Large intestine (tissue), 3 donors: ENCODE results near the gene WDR36. TPM values are rescaled to one million over a fixed set of nuclear protein-coding genes. Genes with fewer than 3 reads are reported as not detected.
"Not testable (repeated sequence)": the region's sequence is repeated elsewhere in the genome, so short reads cannot be mapped to it uniquely, and the experiment has no call there.

Source experiments
- DNase-seq, 2 donors: peaks; one replicate each; pipeline versions ENCODE4 v3.0.0 to v3.0.0-alpha.2; 2013
- H3K27ac ChIP-seq: one replicate; pipeline ENCODE4 v1.5.1; 2013; ENCODE audit warnings: low read length
- H3K27me3 ChIP-seq: 2 replicates; pipeline ENCODE4 v1.6.1; 2013; ENCODE audit warnings: low read length; ENCODE audit not compliant: control insufficient read depth, insufficient read depth
- H3K36me3 ChIP-seq: 2 replicates; pipeline ENCODE4 v1.6.1; 2013; ENCODE audit warnings: low read length; ENCODE audit not compliant: control insufficient read depth, insufficient read depth
- H3K4me1 ChIP-seq: one replicate; pipeline ENCODE4 v1.6.1; 2013; ENCODE audit warnings: low read length; ENCODE audit not compliant: control insufficient read depth, insufficient read depth
- H3K4me3 ChIP-seq: one replicate; pipeline ENCODE4 v1.5.1; 2013; ENCODE audit warnings: low read length
- H3K9me3 ChIP-seq: one replicate; pipeline ENCODE4 v1.6.1; 2013; ENCODE audit warnings: mild to moderate bottlenecking, low read depth, low read length, moderate library complexity; ENCODE audit not compliant: control insufficient read depth
- WGBS: methylation state at CpG from one replicate; pipeline ENCODE4 v1.1.5; 2013; ENCODE audit warnings: low lambda C conversion rate; ENCODE audit not compliant: insufficient coverage; 5-methylcytosine and 5-hydroxymethylcytosine counted together
- polyA plus RNA-seq: library from polyadenylated mRNA; unstranded; fragments of 120-200 nt; gene quantifications from one replicate; pipeline ENCODE4 v1.2.1, GENCODE V29; 2013

Gene WDR36
- polyA plus RNA-seq, 1 donor, result 21.3 TPM

DNA sequence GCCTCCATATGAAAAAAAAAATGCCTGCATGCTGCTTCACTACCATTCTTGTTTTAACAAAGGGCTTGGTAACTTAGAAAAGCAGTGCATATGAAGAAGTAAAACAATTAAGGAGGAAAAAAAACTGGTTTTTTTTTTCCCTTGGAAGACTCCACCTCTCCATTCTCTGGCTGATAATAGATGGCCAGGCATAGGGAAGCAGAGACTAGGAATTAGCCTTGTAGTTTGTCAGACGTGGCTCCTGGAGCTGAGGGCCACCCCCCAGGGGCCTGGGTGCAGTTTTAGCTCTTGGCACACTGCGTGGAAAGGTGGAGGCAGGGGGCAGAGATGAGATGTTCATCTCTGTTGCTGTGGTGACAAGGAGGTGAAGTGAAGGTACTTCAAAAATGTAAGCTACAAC, 42.7 kb downstream of the WDR36 start:
- WGBS, result no CpG with 5 or more reads among the region's 2 CpGs
- H3K27me3 ChIP-seq, result no peaks in the 10 kb centered on the region
- no peak overlapping the region for H3K4me3 ChIP-seq
- H3K27ac ChIP-seq, result no peak overlapping the region
- H3K4me1 ChIP-seq, result no peaks in the 10 kb centered on the region
- no peak for DNase-seq
- no peaks in the 10 kb centered on the region for H3K9me3 ChIP-seq
- H3K36me3 ChIP-seq, result no peaks in the 10 kb centered on the region

DNA sequence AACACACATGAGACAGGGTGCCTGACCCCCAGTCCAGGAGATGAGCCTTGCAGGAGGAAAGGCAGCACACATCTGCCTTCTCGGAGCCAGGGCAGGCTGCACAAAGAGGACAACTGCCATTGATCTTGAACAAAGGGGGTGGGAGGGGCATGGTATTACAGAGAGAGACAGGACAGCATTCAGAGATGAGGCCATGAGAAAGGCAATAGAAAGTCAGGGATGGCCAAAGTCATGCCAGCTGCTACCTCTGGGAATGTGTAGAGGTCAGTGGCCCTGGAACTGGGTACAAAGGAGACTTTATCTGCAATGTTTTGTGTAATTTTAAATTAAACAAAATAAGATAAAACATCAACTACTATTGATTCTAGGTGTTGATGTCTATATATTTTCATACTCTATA, 43.2 kb downstream of the WDR36 start:
- Histone ChIP-seq H3K4me1 (no peaks in the 10 kb centered on the region), H3K36me3 (no peaks in the 10 kb centered on the region), H3K27me3 (no peaks in the 10 kb centered on the region), H3K27ac (no peak overlapping the region), H3K4me3 (no peak overlapping the region), H3K9me3 (no peaks in the 10 kb centered on the region)
- no peak for DNase-seq
- WGBS, result no CpG with 5 or more reads among the region's 1 CpG

DNA sequence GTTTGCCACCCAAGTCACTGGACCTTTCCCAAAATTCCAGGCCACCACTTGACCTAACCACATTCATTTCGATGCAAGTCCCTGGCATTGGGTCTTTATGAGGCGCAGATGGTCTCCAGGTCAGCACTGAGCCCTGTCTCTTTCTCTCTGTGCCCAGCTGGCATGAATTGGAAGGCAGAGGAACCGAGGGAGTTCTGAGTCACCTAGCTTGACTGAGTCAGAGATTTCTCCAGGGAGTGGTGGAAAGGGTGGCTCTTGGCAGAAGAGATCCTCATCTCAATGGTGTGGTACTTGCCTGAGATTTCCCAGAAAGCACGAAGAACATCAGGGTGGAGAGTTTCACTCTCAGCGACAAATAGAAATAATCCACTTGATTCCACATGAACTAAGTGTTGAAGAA, 43.8 kb downstream of the WDR36 start:
- Histone ChIP-seq H3K9me3 (no peaks in the 10 kb centered on the region), H3K36me3 (no peaks in the 10 kb centered on the region), H3K27me3 (no peaks in the 10 kb centered on the region), H3K4me1 (no peaks in the 10 kb centered on the region), H3K4me3 (no peak overlapping the region), H3K27ac (no peak overlapping the region)
- no peak for DNase-seq
- 90% methylated on average over 2 of the region's 5 CpGs for WGBS

DNA sequence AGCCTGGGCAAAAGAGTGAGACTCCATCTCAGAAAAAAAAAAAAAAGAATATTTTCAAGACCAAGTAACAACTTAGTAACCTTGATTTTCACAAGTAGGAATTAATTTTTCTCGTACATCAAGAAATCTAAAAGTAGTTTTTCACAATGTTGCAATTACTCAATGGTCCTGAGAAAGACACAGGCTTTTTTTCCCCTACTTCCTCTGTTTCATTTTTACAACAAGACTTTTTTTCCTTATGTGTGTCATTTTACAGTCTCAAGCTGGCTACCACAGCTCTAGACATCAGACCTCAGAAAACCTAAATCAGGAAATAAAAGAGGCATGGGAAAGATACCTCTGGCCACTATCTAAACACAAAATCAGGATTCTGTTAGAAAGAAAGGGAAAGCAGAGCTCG, 45.9 kb downstream of the WDR36 start:
- H3K4me3 ChIP-seq, result no peak overlapping the region
- H3K27ac ChIP-seq, result no peak overlapping the region
- H3K36me3 ChIP-seq, result no peaks in the 10 kb centered on the region
- no peak for DNase-seq
- 100% methylated on average over 1 of the region's 2 CpGs for WGBS
- H3K4me1 ChIP-seq, result no peaks in the 10 kb centered on the region
- H3K27me3 ChIP-seq, result no peaks in the 10 kb centered on the region
- H3K9me3 ChIP-seq, result no peaks in the 10 kb centered on the region

DNA sequence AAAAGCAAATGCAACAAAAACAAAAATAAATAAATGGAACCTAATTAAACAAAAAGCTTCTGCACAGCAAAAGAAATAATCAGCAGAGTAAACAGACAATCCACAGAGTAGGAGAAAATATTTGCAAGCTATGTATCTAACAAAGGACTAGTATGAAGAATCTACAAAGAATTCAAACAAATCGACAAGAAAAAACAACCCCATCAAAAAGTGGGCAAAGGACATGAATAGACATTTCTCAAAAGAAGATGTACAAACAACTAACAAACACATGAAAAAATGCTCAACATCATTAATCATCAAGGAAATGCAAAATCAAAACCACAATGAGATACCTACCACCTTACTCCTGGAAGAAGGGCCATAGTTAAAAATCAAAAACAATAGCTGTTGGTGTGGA, 49.3 kb downstream of the WDR36 start:
- WGBS, result 100% methylated on average over 1 of the region's 1 CpG
- H3K36me3 ChIP-seq, H3K4me1 ChIP-seq, H3K27me3 ChIP-seq, H3K9me3 ChIP-seq, DNase-seq, H3K27ac ChIP-seq, H3K4me3 ChIP-seq: not testable (repeated sequence)

DNA sequence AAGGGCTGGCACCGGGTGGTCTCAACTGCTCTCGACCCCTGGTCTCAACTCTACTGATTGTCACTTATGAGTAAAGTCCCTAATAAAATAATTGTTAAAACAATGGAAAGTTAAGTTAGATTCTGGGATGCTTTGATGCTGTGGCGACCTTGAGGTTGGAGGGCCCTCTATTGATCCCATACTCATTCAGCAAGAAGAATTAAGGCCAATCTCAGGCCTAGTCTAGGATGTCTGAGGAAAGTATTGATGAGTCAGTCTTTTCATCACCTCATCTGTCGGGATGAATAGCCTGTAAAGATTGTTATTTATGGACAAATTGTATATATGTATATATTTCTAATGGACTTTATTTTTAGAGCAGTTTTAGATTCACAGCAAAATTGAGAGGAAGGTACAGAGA, 50.8 kb downstream of the WDR36 start:
- H3K36me3 ChIP-seq, result no peaks in the 10 kb centered on the region
- no peaks in the 10 kb centered on the region for H3K4me1 ChIP-seq
- no peak overlapping the region for H3K27ac ChIP-seq
- H3K27me3 ChIP-seq, result no peaks in the 10 kb centered on the region
- no peak overlapping the region for H3K4me3 ChIP-seq
- WGBS, result no CpG with 5 or more reads among the region's 4 CpGs
- no peak for DNase-seq
- no peaks in the 10 kb centered on the region for H3K9me3 ChIP-seq

DNA sequence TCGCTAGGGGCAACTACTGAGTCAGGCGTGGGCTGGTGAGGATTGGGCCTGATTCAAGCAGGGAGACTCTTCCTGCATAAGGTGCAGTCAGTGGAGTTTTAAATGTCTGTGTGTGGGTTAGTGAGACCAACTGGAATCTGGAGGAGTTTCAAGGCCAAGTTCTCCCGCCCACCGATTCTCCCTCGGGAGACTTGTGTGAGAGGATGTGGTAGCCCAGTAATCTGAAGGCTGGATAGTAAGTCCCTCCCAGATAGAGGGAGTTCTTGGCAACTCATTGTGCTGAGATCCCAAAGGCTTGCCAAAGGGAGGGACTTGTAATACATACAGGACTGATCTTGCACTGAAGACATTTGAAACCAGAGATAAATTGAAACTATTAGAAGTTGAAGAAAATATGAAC, 51.8 kb downstream of the WDR36 start:
- no CpG with 5 or more reads among the region's 5 CpGs for WGBS
- H3K27ac ChIP-seq, result no peak overlapping the region
- H3K4me1 ChIP-seq, result no peaks in the 10 kb centered on the region
- H3K4me3 ChIP-seq, result no peak overlapping the region
- DNase-seq, result peak in 1 of 2 donors; percentile 9
- no peaks in the 10 kb centered on the region for H3K27me3 ChIP-seq
- H3K36me3 ChIP-seq, result no peaks in the 10 kb centered on the region
- H3K9me3 ChIP-seq, result no peaks in the 10 kb centered on the region

DNA sequence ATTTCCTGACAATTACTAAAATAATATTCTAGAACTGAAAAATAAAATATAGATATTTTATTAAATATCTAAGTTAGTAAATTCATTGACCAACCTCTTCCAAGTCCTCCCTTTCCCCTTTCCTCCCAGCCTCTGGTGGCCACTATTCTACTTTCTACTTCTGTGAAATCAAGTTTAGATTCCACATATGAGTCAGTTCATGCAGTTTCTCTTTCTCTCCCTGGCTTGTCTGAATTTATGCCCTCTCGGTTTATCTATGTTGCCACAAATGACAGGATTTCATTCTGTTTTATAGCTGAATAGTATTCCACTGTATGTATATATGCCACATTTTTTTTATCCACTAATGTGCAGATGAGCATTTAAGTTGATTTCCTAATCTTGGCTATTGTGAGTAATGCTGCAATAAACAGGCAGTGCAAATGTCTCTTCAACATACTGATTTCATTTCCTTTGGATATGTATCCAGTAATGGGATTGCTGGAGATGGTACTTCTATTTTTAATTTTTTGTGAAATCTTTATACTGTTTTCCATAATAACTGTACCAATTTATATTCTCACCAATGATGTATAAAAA, 52.3 kb downstream of the WDR36 start:
- no peaks in the 10 kb centered on the region for H3K27me3 ChIP-seq
- no peak overlapping the region for H3K27ac ChIP-seq
- H3K36me3 ChIP-seq, result no peaks in the 10 kb centered on the region
- no peak for DNase-seq
- no peaks in the 10 kb centered on the region for H3K4me1 ChIP-seq
- H3K4me3 ChIP-seq, result no peak overlapping the region
- no peaks in the 10 kb centered on the region for H3K9me3 ChIP-seq
- WGBS, result 83% methylated on average over 1 of the region's 1 CpG

DNA sequence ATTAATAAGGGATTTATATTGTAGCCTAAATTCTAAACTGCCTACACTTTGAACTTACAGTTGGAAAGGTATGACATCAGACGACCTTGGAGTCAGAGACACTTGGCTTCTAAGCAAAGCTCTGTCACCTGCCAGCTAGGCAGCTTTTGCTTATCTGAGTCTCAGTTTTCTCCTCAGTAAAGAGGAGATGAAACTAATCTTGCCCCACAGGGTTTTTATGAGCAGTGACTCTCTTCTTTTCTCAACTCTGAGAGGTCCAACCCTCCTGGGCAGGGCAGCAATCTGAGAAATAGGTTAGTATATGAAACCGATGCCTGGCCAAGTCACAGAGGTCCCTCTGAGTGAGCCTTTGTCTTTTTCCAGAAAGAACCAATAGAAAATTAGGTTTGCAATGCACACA, 53.9 kb downstream of the WDR36 start:
- no CpG with 5 or more reads among the region's 2 CpGs for WGBS
- H3K36me3 ChIP-seq, result no peaks in the 10 kb centered on the region
- no peaks in the 10 kb centered on the region for H3K27me3 ChIP-seq
- H3K4me3 ChIP-seq, result no peak overlapping the region
- DNase-seq, result no peak
- H3K4me1 ChIP-seq, result no peaks in the 10 kb centered on the region
- H3K9me3 ChIP-seq, result no peaks in the 10 kb centered on the region
- no peak overlapping the region for H3K27ac ChIP-seq

DNA sequence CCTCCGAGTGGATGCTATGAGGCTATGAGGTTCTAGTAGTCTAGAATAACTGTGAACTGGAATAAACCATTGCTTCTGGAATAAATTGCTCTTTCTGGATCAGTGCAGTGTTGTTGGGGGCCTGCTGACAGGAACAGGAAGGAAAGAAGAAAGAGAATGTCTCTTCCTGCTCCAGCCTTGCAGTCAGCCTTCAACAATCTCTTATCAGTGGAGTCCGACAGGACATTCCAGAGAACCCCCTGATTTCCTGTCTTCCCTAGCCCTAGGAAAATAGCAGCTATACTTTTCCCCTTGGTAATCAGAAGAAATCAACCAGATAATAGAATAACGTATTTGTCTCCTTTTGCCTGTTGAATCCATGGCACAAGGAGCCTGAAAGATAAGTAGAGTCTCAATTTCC, 55.4 kb downstream of the WDR36 start:
- Histone ChIP-seq H3K9me3 (no peaks in the 10 kb centered on the region), H3K27me3 (no peaks in the 10 kb centered on the region), H3K4me1 (no peaks in the 10 kb centered on the region), H3K4me3 (no peak overlapping the region), H3K36me3 (no peaks in the 10 kb centered on the region), H3K27ac (no peak overlapping the region)
- DNase-seq, result no peak
- no CpG with 5 or more reads among the region's 3 CpGs for WGBS

DNA sequence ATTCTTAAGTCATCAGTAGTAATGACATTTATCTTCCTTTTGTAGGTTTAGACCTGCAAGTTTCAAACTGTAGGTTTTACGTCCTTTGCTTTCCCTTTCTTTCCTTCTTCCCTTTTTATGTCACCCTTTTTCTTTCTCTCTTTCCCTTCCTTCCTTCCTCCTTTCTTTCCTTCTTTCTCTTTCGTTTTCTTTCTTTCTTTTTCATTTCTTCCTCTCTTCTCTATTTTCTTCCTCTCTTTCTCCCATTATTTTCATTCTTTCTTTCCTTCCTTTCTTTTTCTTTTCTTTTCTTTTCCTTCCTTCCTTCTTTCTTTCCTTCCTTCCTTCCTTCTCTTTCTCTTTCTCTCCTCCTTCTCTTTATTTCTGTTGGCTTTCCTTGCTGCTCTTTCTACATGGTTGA, 59.9 kb downstream of the WDR36 start:
- Histone ChIP-seq H3K9me3 (no peaks in the 10 kb centered on the region), H3K36me3 (no peaks in the 10 kb centered on the region), H3K27me3 (no peaks in the 10 kb centered on the region), H3K4me3 (no peak overlapping the region), H3K27ac (no peak overlapping the region), H3K4me1 (no peaks in the 10 kb centered on the region)
- DNase-seq, result no peak
- WGBS, result 85% methylated on average over 2 of the region's 2 CpGs
